ENCODE results near the gene NQO2.
"Not testable (repeated sequence)": the region's sequence is repeated elsewhere in the genome, so short reads cannot be mapped to it uniquely, and the experiment has no call there.

Gene NQO2

DNA sequence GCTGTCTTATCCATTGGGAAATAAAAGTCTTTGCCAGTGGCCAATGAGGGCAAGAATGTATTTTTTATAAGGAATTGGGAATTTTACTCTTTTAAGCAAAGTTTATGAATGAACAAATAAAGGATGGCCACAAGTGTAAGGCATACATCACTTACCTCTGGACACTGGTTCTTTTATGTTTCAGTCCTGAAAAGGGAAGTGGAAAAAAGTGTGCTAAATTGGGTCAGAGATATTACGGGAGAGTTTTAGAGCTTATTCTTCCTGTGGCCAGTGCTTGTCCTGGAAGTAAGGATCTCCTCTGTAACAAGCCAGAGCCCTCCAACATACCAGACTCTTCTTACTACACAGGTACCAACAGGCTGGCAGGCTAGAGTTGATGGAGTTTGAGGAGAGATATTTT lies 46.1 kb downstream of the NQO2 start:
- no peak for DNase-seq

- peak; percentile 60 to 68 for DNase-seq
These were observed 46.6 kb downstream of the NQO2 start for GRCh38 chr6:3046295-3046694.

DNA sequence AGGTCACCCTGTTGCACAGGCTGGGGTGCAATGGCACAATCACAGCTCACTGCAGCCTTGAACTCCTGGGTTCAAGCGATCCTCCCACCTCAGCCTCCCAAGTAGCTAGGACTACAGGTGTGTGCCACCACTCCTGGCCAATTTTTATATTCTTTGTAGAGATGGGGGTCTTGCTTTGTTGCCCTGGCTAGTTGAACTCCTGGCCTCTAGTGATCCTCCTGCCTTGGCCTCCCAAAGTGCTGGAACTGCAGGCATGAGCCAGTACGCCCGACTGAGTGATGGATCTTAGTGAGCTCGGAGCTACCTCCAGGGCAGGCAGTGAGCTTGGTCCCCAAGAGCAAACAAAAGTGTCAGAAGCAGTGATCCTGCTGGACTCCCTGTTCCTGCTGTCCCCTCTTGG lies 48.3 kb downstream of the NQO2 start:
- not testable (repeated sequence) for DNase-seq

GRCh38 chr6:3052481-3053230 lies 53.0 kb downstream of the NQO2 start:
- peak in 1 of 2 donors; percentile 30 for DNase-seq

DNA sequence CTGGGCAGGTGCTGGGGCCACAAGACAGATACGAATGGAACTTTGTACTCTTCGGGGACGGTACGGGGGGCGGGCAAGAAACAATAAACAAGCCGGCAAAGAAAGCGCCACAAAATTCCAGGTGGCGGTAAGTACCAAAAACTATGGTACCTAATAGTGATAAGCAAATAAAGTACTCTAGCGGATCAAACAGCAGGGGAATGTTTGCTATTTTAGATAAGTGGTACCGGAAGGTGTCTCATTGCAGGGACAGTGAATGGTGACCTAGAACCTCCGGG lies 53.5 kb downstream of the NQO2 start:
- no peak for DNase-seq

- not testable (repeated sequence) for DNase-seq
These were observed 54.8 kb downstream of the NQO2 start for GRCh38 chr6:3054229-3055157.

- not testable (repeated sequence) for DNase-seq
These were observed 55.4 kb downstream of the NQO2 start for GRCh38 chr6:3055158-3055499.

DNA sequence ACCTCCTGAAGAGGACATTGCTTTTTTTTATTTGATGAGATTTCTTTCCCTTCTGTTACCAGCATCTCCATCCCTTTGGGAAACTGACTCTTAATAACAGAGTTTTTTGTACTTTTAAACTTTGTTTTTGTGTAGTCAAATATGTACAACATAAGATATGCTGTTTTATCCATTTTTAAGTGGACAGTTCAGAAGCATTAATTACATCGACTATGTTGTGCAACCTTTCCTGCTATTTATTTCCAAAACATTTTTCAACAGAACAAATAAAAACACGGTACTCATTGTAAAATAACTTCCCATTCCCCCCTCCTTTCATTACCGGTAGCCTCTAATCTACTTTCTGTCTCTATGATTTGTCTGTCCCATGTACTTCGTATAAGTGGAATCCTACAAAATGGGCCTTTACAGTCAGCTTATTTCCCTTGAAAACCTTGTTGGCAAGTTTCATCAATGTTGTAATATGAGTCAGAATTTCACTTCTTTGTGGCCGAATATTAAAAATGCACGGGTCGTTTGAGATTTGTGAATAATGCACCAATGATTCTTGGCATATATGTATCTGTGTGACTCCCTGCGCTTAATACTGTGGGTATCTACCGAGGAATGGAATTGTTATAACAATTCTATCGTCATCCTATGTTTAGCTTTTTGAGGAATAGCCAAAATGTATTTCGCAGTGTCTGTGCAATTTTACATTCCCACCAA lies 57.5 kb downstream of the NQO2 start:
- DNase-seq: no peak

GRCh38 chr6:3058957-3059356 lies 59.3 kb downstream of the NQO2 start:
- no peak for DNase-seq

DNA sequence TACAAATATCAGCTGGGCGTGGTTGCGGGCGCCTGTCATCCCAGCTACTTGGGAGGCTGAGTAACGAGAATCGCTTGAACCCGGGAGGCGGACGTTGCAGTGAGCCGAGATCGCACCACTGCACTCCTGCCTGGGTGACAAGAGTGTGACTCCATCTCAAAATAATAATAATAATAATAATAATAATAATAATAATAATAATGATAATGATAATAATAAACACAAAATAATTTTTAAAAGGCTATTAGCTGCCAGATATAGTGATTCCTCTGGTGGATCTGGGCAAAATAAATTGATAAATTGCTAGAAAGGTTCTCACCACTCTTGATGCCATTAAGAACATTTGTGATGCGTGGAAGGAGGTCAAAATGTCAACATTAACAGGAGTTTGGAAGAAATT lies 60.4 kb downstream of the NQO2 start:
- DNase-seq: not testable (repeated sequence)

- no peak for DNase-seq
These were observed 61.8 kb downstream of the NQO2 start for GRCh38 chr6:3061501-3061941.

- not testable (repeated sequence) for DNase-seq
These were observed 63.6 kb downstream of the NQO2 start for GRCh38 chr6:3063340-3063732.

DNA sequence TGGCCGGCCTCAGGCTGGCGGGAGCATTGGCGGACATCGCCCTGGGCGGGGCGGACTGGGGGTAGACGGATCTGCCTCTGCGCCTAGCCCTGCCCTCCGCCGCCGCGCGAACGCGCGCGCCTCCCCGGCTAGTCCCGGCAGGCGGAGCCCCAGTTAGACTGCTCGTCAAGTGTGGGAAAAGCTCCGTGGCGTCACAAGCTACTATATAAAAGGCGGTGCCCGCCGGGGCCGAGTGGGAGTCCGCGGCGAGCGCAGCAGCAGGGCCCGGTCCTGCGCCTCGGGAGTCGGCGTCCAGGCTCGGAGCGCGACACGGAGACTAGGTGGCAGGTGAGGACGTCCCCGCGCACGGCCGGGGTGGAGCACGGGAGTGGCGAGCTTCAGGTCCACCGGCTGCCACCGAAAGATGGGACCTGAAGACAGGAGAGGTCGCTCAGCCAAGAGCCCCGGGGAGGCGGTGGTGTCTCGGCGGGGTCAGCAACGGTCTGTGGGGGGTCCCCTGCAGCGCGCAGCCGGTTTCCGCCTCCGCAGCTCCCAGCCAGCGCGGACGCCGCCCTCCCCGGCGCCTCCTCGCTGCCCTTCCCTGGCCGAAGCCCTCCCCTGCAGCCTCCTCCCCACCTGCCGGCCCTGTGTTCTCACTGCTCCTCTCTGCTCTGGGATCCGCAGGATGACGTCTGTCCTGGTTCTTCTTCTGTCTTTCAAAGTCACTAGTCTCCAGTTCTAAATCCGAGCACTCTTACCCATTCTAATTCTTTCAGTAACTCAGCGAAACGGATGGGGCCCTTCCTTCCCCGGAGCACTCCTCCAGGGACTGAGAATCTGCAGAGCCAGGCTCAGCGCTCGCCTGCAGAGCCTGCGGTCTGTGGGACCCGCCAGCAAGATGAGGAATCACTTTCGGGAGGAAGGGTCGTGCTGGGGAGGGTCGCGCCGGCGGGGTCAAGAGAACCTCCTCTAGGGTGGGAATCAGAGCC lies 64.3 kb downstream of the NQO2 start:
- peak; percentile 97 for DNase-seq

GRCh38 chr6:3068329-3069214 lies 68.9 kb downstream of the NQO2 start, which contains the start of gene RIPK1:
TSS of gene RIPK1 (plus strand) at chr6:3068494. CDS start at chr6:3076824, 8,330 bp downstream.
- peak; percentile 90 to 93 for DNase-seq

Data from inflammatory macrophage treated with lipopolysaccharide for 1 hour (primary cell).